HG03097 (cell line): ENCODE data around the gene MACROD2.
A peak's percentile ranks its signal among the peaks of the same experiment; 100 is the strongest.

Experiments
- ATAC-seq: cut with Tn5 transposase; IDR thresholded peaks from one replicate; pipeline ENCODE4 v1.9.1; 2021; ENCODE audit not compliant: unreplicated experiment, low FRiP score

MACROD2 gene

GRCh38 chr20:14778875-14779274 is 783.6 kb downstream of the MACROD2 start:
- no peak for ATAC-seq

DNA sequence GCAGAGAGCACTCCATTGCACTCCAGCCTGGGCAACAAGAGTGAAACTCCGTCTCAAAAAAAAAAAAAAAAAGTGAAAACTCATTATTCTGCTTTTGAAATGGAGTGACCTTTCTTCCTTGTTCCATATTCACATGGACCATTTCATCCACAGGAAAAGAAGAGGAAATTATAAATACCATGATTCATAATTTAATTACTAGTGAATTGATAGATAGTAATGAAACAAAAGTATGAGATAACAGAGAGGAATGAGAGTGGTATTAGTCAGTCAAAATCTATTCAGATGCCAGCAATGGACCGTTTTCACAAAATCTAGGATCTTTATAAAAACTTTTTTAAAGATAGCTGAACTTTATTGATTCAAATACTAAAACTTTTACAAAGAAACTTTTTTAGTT is 785.2 kb downstream of the MACROD2 start:
- ATAC-seq, result no peak

- no peak for ATAC-seq
These were observed 787.4 kb downstream of the MACROD2 start for GRCh38 chr20:14782731-14783130.

DNA sequence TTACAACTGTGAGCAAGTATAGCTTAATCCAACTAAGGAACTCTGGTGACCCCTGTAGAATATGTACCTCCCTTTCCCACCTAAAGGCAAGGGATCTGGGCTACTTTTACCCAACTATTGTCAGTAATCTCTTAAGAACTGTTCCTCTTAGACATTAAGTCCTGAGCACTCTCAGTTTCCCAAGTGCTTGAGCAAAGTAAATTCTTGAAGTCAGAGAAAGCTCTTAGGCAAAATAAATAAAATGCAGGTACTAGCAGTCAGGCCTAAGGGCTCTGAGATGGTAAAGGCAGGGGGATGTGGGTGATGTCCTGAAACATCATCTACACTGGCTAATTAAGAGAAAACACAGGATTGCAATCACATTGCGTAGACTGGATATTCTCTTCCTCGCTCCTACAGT is 788.5 kb downstream of the MACROD2 start:
- ATAC-seq, result no peak

DNA sequence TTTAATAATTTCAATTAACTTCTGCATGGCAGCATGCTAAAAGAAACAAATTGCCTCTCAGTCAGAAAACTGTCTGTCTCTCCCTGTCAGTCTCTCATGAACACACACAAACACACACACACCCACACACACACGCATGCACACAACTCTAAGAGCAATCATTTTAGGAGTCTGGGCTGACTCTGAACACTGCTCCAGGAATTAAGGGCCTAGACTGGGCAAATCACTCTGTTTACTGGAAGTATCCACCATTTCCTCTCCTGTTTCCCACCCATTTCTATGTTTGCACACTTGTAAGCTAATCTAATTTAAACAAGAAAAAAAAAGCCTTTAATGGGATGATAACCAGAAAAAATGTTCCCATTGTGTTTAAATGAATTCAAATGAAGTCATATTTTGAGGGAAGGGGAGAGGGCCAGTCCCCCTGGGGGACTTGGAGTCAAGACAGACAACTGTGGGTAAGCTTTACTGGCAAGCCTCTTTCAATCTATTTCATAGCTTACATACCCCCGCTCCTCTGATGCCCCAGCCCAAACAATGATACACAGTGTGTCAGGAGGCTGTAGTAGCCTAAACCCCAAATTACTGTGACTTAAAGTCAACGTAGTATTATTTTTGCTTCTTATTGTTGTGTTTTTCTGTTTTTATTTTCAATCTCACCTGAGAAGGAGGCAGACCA is 789.9 kb downstream of the MACROD2 start:
- no peak for ATAC-seq

GRCh38 chr20:14790190-14790589 is 794.9 kb downstream of the MACROD2 start:
- ATAC-seq, result no peak

DNA sequence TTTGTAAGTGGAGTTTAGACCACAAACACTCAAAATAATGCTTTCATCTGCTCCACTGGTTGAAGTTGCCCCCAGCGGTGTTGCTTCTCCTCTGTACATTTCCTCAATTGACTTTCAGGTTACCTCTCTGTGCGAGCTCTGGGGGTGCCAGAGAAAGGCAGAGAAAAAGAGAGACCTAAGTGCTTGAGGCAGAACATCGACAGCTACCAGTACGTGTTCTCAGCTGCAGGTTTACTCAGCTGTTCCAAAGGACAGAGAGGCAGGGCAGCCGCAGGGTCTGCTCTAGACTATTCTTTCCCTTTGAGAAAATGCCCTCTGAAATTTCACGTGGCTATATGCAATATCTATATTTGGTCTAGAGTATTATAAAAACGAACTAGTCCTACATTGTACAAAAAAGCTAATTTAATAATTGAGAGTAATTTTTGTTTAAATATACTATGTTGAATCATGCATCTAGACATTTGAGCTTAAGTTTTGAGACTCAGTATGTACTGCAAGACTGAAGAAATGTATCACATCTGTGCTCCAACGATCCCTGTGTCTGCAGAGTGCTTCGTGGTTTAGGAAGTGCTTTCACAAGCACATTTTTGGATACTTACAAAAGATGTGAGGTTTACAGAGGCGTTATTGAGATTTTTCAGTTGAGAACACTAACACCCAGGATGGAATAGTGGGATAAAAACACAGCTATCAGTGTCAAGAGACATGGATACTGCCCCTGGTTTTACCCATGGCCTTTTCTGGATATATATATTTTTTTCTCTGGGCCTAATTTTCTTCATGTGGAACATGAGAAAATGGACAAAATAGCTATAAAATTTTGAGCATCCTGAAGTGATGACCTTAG is 795.7 kb downstream of the MACROD2 start:
- no peak for ATAC-seq

- ATAC-seq, result no peak
These were observed 797.6 kb downstream of the MACROD2 start for GRCh38 chr20:14792915-14793314.

- ATAC-seq, result no peak
These were observed 804.4 kb downstream of the MACROD2 start for GRCh38 chr20:14799545-14800216.

- no peak for ATAC-seq
These were observed 805.5 kb downstream of the MACROD2 start for GRCh38 chr20:14800707-14801425.

DNA sequence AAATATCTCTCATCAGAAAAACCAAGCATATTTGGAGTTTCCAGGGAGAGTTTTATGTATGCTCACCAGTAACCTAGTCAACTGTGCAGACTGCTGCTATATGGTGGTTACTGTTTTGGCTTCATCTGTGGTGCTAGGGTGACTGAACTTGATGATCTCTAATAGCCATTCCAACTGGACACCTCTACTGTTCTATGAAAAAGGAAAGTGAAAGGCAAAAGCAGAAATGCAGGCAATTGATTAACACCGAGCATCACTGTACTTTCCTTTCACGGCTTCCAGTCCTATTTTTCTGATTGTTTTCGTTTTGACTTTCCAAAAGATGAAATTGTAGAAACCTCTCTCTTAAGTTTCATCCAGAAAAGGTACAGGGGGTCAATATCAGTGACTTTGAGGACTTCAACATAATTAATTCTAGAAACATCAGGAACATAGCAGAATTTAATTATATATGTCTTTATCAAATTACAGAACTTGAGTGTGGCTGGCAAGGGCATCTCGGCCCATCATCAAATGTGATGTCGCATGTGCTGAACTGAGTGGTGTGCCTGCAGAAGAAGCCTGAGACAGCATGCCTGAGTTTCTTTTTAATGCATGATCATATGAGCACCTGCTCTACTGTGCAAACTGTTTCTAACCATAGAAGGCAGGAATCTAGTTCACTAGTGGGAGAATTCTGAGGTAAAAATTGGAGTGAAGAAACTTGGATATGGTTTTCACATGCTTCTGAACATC is 806.4 kb downstream of the MACROD2 start:
- ATAC-seq, result peak; percentile 70

- ATAC-seq, result no peak
These were observed 811.9 kb downstream of the MACROD2 start for GRCh38 chr20:14807224-14807623.

DNA sequence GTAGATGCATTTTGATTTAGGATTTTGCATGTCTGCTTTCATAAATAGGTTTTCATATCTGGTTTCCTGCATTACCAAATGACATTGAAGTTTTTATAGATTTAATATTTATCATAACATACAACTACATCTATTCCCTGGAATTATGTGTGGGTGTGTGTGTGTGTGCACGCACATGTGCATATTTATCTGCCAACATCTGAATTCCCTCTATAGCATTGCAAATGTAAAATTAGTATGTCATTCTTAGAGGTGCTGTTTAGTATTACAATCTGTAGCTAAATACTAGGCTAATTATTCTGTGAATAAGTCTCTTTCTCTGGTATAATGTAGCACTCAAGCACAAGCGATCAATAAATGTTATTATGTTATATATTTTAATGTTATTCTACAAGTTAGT is 820.0 kb downstream of the MACROD2 start:
- no peak for ATAC-seq

- ATAC-seq, result no peak
These were observed 821.2 kb downstream of the MACROD2 start for GRCh38 chr20:14816471-14816870.

DNA sequence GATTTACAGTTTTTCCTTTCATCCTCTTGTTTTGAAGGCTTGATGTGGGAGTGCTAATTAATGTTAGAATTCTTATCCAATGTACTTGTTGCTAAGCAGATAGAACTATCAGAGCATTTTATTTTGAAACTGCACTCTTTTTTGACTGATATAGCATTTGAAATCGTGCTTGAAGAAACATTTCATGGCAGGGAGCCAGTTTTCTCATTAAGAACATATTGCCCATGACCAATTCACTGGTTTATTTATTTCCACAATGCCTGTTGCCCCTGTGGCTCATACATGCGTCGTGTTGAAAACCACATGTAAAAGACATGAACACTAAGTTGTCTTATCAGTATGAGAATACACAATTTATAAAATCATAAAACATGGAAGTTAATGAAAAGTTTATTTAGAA is 821.8 kb downstream of the MACROD2 start:
- ATAC-seq, result no peak

GRCh38 chr20:14820771-14821170 is 825.5 kb downstream of the MACROD2 start:
- no peak for ATAC-seq

DNA sequence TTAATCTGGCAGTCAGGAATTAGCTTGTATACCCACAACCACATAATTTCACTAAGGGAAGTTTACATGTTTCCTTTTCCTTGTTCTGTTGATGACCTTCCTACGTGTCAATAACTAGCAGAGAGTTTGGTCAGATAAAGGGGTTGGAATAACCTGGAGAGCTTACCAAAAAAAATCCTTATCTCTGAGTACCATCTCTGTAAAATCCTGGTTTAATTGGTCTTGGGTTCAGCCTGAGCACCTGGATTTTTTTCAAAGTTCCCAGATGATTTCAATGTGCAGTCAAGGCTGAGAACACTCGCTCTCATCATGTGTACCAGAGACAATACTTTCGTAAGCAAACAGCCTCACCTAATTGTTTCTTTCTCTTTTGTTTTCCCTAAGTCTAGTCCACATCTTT is 825.9 kb downstream of the MACROD2 start:
- no peak for ATAC-seq

GRCh38 chr20:14824996-14825395 is 829.7 kb downstream of the MACROD2 start:
- no peak for ATAC-seq

- no peak for ATAC-seq
These were observed 831.4 kb downstream of the MACROD2 start for GRCh38 chr20:14826543-14827313.
